Measurements from ENCODE around the gene ZBTB20. TPM values are rescaled to one million over a fixed set of nuclear protein-coding genes. Genes with fewer than 3 reads are reported as not detected.

ZBTB20 gene
- total RNA-seq, 2 donors from 2014 or later: 112 to 120 TPM

- ATAC-seq (ENCODE audit: insufficient number of reproducible peaks, low FRiP score, low read depth) (no peak), DNase-seq (ENCODE audit: low spot score) (no peak)
- Histone ChIP-seq H3K27ac (no peak overlapping the region), H3K4me1 (ENCODE audit: control insufficient read depth in 1 of 2, low read depth in 2 of 2) (peaks cover 0 to 8% of the 10 kb centered on the region in 2 donors), H3K4me3 (no peak overlapping the region), H3K27me3 (replicated peaks; ENCODE audit: insufficient read depth) (no peaks in the 10 kb centered on the region), H3K36me3 (no peaks in the 10 kb centered on the region), H3K9me3 (no peaks in the 10 kb centered on the region)
- no peak for TF ChIP-seq CTCF (IDR thresholded peaks at IDR 0.05)
Measured at GRCh38 chr3:114803042-114803695, 343.9 kb downstream of the ZBTB20 start.

- Histone ChIP-seq H3K9me3 (no peaks in the 10 kb centered on the region), H3K4me3 (no peak overlapping the region), H3K27ac (no peak overlapping the region), H3K27me3 (replicated peaks; ENCODE audit: insufficient read depth) (no peaks in the 10 kb centered on the region), H3K4me1 (ENCODE audit: control insufficient read depth in 1 of 2, low read depth in 2 of 2) (peaks cover 0 to 8% of the 10 kb centered on the region in 2 donors), H3K36me3 (no peaks in the 10 kb centered on the region)
- no peak for ATAC-seq (ENCODE audit: insufficient number of reproducible peaks, low FRiP score, low read depth)
- DNase-seq (ENCODE audit: low spot score): no peak
- no peak for TF ChIP-seq CTCF (IDR thresholded peaks at IDR 0.05)
Measured at GRCh38 chr3:114800272-114801031, 346.6 kb downstream of the ZBTB20 start.

- ATAC-seq (ENCODE audit: insufficient number of reproducible peaks, low FRiP score, low read depth) (no peak), DNase-seq (ENCODE audit: low spot score) (no peak)
- H3K36me3 ChIP-seq: no peaks in the 10 kb centered on the region
- no peak overlapping the region for H3K27ac ChIP-seq
- no peaks in the 10 kb centered on the region for H3K9me3 ChIP-seq
- H3K27me3 ChIP-seq (replicated peaks; ENCODE audit: insufficient read depth): no peaks in the 10 kb centered on the region
- no peak overlapping the region for H3K4me3 ChIP-seq
- H3K4me1 ChIP-seq (ENCODE audit: control insufficient read depth in 1 of 2, low read depth in 2 of 2): peaks cover 0 to 8% of the 10 kb centered on the region in 2 donors
- no peak for TF ChIP-seq CTCF (IDR thresholded peaks at IDR 0.05)
Measured at GRCh38 chr3:114799816-114800215, 347.3 kb downstream of the ZBTB20 start.

- H3K9me3 ChIP-seq: no peaks in the 10 kb centered on the region
- TF ChIP-seq CTCF (IDR thresholded peaks at IDR 0.05): no peak
- ATAC-seq (ENCODE audit: insufficient number of reproducible peaks, low FRiP score, low read depth): no peak
- no peaks in the 10 kb centered on the region for H3K36me3 ChIP-seq
- no peaks in the 10 kb centered on the region for H3K27me3 ChIP-seq (replicated peaks; ENCODE audit: insufficient read depth)
- H3K4me3 ChIP-seq: no peak overlapping the region
- H3K27ac ChIP-seq: no peak overlapping the region
- no peak for DNase-seq (ENCODE audit: low spot score)
- no peaks in the 10 kb centered on the region for H3K4me1 ChIP-seq (ENCODE audit: control insufficient read depth in 1 of 2, low read depth in 2 of 2)
Measured at GRCh38 chr3:114796796-114797195, 350.3 kb downstream of the ZBTB20 start.

DNA sequence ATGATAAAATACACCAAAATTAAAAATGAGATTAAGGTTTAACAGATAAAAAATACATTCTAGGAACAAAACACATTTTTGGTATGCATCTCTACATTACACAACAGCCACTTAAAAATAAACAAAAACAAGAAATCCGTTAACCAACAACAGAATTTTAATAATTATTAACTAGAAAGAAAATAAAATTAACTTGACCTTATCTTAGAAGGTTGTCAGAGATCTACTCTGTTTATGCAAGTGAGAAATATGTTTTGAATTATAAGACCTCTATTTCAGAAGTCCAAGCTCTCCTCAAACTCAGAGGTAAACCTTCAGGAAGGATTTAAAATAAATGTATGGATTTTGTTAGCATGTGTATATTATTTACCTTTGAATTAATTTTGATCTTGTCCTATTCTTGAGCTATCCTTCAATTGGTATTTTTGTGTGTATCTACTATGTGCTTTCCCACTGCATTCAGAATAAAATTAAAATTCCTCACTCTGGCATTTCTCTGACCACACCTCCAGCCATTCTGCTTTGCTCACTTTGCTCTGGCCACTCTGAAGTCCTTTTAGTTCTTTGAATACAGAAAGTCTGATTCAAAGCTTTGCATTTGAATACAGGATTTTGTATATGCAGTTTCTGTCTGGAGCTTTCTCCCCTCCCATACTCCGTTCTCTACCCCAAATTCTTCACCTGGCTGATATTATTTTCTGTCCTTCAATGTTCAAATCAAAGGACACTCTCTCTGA lies 352.0 kb downstream of the ZBTB20 start:
- no peaks in the 10 kb centered on the region for H3K9me3 ChIP-seq
- no peaks in the 10 kb centered on the region for H3K27me3 ChIP-seq (replicated peaks; ENCODE audit: insufficient read depth)
- H3K36me3 ChIP-seq: no peaks in the 10 kb centered on the region
- TF ChIP-seq CTCF (IDR thresholded peaks at IDR 0.05): no peak
- DNase-seq (ENCODE audit: low spot score) (no peak), ATAC-seq (ENCODE audit: insufficient number of reproducible peaks, low FRiP score, low read depth) (no peak)
- no peak overlapping the region for H3K4me3 ChIP-seq
- H3K4me1 ChIP-seq (ENCODE audit: control insufficient read depth in 1 of 2, low read depth in 2 of 2): no peaks in the 10 kb centered on the region
- H3K27ac ChIP-seq: no peak overlapping the region
